Activated B cell treated with CpG ODN at 0.5 μM for 24 hours (primary cell): ENCODE results near the gene TECR. TPM values are rescaled to one million over a fixed set of nuclear protein-coding genes. Genes with fewer than 3 reads are reported as not detected.
A peak's percentile ranks its signal among the peaks of the same experiment; 100 is the strongest.

Experiments used
- ATAC-seq: fragments of 200-7000 bp; cut with Tn5 transposase; one replicate; pipeline ENCODE4 v1.10.0; 2021; ENCODE audit warnings: low read depth, mild to moderate bottlenecking, moderate library complexity
- CTCF ChIA-PET: fragments of 350-600 bp; sonication (Branson Sonifier 250); formaldehyde crosslinking; loops from one replicate; lab custom pipeline; 2021; ENCODE audit warnings: antibody characterized with exemption; lab: Charles Lee
- POLR2A ChIA-PET: fragments of 350-600 bp; sonication (Branson Sonifier 250); formaldehyde crosslinking; loops from one replicate; lab custom pipeline; 2021; ENCODE audit warnings: antibody characterized with exemption; lab: Charles Lee
- DNase-seq: peaks from one replicate; pipeline ENCODE4 v3.0.0; 2022
- H3K27ac Mint-ChIP-seq: one replicate; pipeline ENCODE4 v1.8.0; 2020; ENCODE audit warnings: mixed read lengths
- H3K27me3 Mint-ChIP-seq: one replicate; pipeline ENCODE4 v1.8.0; 2021; ENCODE audit warnings: mixed read lengths
- H3K36me3 Mint-ChIP-seq: one replicate; pipeline ENCODE4 v1.8.0; 2021; ENCODE audit warnings: low read depth, mixed read lengths
- H3K4me1 Mint-ChIP-seq: one replicate; pipeline ENCODE4 v1.8.0; 2021; ENCODE audit warnings: mixed read lengths
- H3K4me3 Mint-ChIP-seq: one replicate; pipeline ENCODE4 v1.8.0; 2020; ENCODE audit warnings: mild to moderate bottlenecking, mixed read lengths
- H3K9me3 Mint-ChIP-seq: one replicate; pipeline ENCODE4 v1.8.0; 2020; ENCODE audit warnings: mixed read lengths
- intact Hi-C: fragments of 100-400 bp; cut with micrococcal nuclease; formaldehyde crosslinking; loops from one replicate; pipeline ENCODE4 v1.15.1; 2024
- total RNA-seq: library from RNA; stranded (reverse); gene quantifications from 2 replicates; pipeline ENCODE4 v1.2.3, GENCODE V29; 2022
- TF ChIP-seq, protein P1 (sequence below): fragments of 200-600 bp; IDR thresholded peaks from one replicate; pipeline ENCODE4 v1.8.0; 2022; ENCODE audit warnings: antibody characterized with exemption, mild to moderate bottlenecking

TECR gene, protein sequence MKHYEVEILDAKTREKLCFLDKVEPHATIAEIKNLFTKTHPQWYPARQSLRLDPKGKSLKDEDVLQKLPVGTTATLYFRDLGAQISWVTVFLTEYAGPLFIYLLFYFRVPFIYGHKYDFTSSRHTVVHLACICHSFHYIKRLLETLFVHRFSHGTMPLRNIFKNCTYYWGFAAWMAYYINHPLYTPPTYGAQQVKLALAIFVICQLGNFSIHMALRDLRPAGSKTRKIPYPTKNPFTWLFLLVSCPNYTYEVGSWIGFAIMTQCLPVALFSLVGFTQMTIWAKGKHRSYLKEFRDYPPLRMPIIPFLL
- 55.3 and 58.6 TPM in 2 replicates for total RNA-seq

DNA sequence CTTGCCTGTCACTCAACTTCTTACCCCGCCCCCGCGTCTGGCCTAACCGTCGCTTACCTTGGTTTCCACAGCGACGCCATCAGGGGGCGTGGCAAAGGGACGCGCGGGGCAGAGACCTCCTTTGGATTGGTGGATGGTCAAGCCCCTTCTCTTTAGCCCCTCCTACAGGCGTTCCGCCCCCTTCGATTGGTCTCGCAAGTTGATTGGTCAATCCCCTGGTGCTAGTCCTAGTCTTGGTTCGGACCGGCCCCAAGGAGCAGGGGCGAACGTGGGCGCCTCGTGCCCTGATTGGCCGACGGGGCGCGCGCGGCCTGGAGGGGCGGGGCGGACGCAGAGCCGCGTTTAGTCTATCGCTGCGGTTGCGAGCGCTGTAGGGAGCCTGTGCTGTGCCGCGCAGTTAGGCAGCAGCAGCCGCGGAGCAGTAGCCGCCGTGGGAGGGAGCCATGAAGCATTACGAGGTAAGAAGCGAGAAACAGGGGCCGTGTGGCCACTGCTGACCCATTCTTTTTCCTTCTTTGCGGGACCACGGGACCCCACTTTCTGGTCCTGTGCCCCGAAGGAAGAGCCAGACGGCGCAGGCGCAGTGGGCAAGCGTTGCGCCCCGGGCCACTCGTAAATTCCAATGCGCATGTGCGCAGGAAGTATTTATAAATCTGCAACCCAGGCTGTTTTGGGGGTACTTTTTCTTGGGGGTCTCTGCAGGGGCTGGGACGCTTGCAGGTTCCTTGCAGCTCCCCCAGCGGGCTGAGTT is at the start of gene TECR:
TSS of gene TECR (plus strand) at position 341 of the 751 bp plus-strand sequence. CDS start at position 444, 103 bp downstream.
- intact Hi-C loops = loop anchor here (1.0 to 2.0 kb wide), 6 partner anchors 11 to 1425 kb away; partner anchors contain the start of genes ASF1B, DNAJB1, NDUFB7 and ZNF333
- no peaks in the 10 kb centered on the region for H3K9me3 Mint-ChIP-seq
- POLR2A ChIA-PET = interaction anchor here (0.5 to 2.5 kb wide), 5 partner anchors 11 to 1880 kb away, joined by 3 to 31 read pairs (median 5); partner anchors contain the start of gene DNAJB1
- peak; percentile 96 for ATAC-seq
- TF ChIP-seq, protein P1, sequence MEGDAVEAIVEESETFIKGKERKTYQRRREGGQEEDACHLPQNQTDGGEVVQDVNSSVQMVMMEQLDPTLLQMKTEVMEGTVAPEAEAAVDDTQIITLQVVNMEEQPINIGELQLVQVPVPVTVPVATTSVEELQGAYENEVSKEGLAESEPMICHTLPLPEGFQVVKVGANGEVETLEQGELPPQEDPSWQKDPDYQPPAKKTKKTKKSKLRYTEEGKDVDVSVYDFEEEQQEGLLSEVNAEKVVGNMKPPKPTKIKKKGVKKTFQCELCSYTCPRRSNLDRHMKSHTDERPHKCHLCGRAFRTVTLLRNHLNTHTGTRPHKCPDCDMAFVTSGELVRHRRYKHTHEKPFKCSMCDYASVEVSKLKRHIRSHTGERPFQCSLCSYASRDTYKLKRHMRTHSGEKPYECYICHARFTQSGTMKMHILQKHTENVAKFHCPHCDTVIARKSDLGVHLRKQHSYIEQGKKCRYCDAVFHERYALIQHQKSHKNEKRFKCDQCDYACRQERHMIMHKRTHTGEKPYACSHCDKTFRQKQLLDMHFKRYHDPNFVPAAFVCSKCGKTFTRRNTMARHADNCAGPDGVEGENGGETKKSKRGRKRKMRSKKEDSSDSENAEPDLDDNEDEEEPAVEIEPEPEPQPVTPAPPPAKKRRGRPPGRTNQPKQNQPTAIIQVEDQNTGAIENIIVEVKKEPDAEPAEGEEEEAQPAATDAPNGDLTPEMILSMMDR = no peak
- DNase-seq = peak; percentile 99
- CTCF ChIA-PET = no interaction called here
- peak within 1 kb of the TSS; percentile 95 for H3K4me3 Mint-ChIP-seq
- H3K27me3 Mint-ChIP-seq = no peaks in the 10 kb centered on the region
- H3K36me3 Mint-ChIP-seq = peaks cover 6% of the 10 kb centered on the region
- peaks cover 31% of the 10 kb centered on the region for H3K4me1 Mint-ChIP-seq
- H3K27ac Mint-ChIP-seq = peak within 1 kb of the TSS; percentile 96

DNA sequence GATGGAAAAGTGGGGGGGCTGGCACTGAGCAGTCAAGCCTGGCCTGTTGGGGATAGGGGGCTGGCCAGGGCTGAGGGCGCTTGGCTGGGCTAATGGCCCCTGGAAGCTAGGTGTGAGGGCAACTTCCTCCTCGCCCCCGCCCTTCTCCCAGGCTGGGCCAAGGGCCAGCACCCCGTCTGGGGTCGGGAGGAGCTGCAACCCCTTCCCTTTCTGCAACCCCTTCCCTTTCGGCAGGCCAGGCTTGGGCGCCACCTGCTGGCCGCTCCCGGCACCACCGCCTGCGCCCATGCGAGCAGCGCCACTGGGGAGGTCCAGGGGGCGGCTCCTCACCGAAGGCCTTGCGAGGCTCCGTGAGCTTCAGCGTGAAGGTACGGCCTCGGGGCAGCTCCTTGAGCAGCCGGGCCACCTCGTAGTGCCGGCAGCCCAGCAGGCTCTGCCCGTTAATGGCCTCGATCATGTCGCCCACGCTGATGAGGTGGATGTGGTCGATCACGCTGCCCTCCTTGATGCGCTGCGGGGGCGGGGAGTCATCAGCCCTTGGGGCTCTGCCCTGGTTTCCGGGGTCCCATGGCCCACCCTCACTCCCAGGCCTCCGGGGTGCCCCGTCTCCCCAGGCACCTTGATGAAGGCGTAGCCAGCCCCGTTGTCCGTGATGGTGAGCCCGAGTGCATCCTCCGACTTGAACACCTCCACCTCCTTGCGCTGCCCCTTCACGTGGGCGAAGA is 49.3 kb upstream of the TECR start:
- Mint-ChIP-seq H3K4me1 (peaks cover 3% of the 10 kb centered on the region), H3K27ac (no peak overlapping the region), H3K27me3 (peaks cover 12% of the 10 kb centered on the region), H3K4me3 (no peak overlapping the region), H3K9me3 (no peaks in the 10 kb centered on the region), H3K36me3 (peaks cover 3% of the 10 kb centered on the region)
- peak; percentile 77 for ATAC-seq
- intact Hi-C loops = loop anchor here (10.0 kb wide), 1 partner anchor 405 kb away; the partner anchor contains the start of gene MISP3
- DNase-seq = peak; percentile 73
- ChIA-PET POLR2A (interaction anchor here (0.6 to 1.9 kb wide), 2 partner anchors 16 to 462 kb away, joined by 3 to 5 read pairs; partner anchors contain the start of gene GIPC1), CTCF (interaction anchor here (0.7 to 1.8 kb wide), 7 partner anchors 14 to 343 kb away, joined by 3 to 7 read pairs (median 3); partner anchors contain the start of gene ASF1B)
- TF ChIP-seq, protein P1 = peak; percentile 36

DNA sequence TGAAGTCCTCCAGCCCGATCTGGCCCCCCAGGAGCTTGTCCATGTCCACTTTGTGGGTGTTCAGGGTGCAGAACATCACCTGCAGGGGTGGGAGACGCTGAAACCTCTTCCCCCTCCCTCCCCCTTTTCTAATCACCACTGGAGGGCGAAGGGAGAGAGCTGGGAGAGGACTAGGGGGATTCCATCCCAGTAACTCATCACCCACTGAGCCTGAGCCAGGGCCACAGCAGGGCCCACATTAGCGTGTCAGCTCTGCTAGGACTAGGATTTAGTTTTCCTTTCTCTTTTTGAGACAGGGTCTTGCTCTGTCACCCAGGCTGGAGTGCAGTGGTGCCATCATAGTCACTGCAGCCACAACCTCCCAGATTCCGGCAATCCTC is 48.7 kb upstream of the TECR start:
- no peak for ATAC-seq
- H3K4me3 Mint-ChIP-seq = no peak overlapping the region
- ChIA-PET CTCF (interaction anchor here (1.1 to 1.8 kb wide), 3 partner anchors 13 to 344 kb away, joined by 3 to 7 read pairs (median 4); partner anchors contain the start of gene ASF1B), POLR2A (no interaction called here)
- no peak for DNase-seq
- H3K4me1 Mint-ChIP-seq = peaks cover under 1% of the 10 kb centered on the region
- peaks cover 9% of the 10 kb centered on the region for H3K27me3 Mint-ChIP-seq
- H3K27ac Mint-ChIP-seq = no peak overlapping the region
- intact Hi-C loops = no loop called here
- H3K36me3 Mint-ChIP-seq = peaks cover 3% of the 10 kb centered on the region
- TF ChIP-seq, protein P1 = no peak
- H3K9me3 Mint-ChIP-seq = no peaks in the 10 kb centered on the region

DNA sequence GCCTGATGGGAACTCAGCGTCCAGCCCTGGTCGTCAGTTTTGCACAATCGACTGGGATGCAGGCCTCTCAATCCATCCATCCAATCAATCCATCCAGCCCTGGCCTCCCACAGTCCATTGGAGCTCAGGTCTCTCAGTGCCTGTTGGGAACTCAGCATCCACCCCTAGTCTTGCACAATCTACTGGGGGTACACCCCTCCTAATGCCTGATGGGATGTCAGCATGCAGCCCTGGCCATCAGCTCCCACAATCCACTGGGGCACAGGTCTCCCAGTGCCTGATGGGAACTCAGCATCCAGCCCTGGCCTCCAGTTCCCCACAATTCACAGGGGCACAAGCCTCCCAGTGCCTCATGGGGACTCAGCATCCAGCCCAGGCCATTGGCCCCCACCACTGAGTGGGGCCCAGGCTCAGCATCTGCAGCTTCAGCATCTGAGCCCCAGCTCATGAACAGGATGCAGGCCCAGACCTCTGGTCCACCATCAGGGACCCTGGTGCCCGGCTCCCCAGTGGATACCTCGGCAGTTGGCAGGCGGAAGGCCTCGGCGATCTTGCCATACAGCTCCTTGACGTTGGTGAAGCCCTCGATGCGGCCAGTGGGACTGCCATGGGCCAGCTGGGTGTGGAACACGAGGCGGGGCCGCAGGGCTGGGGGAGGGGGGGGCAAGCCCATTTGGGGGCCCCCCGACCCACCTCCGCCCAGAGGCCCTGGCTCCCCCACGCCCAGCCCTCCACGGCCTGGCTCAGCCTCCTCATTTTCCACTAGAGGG is 47.0 kb upstream of the TECR start:
- DNase-seq = no peak
- Mint-ChIP-seq H3K27ac (no peak overlapping the region), H3K27me3 (no peaks in the 10 kb centered on the region), H3K4me3 (no peak overlapping the region), H3K36me3 (peaks cover 3% of the 10 kb centered on the region), H3K4me1 (peaks cover 2% of the 10 kb centered on the region), H3K9me3 (no peaks in the 10 kb centered on the region)
- ATAC-seq = no peak
- TF ChIP-seq, protein P1 = no peak
- intact Hi-C loops = no loop called here
- POLR2A ChIA-PET = interaction anchor here (0.6 kb wide), 1 partner anchor 17 kb away, joined by 5 read pairs; no protein-coding TSS in a partner anchor
- CTCF ChIA-PET = no interaction called here
